H1 (cell line): ENCODE measurements around the gene CYP4V2. TPM values are rescaled to one million over a fixed set of nuclear protein-coding genes. Genes with fewer than 3 reads are reported as not detected.

Experiments
- CTCF ChIA-PET: fragments of 300-600 bp; sonication (Branson Sonifier 250); formaldehyde crosslinking; loops from one replicate; lab custom pipeline; 2021; ENCODE audit not compliant: partially characterized antibody; lab: Charles Lee
- POLR2A ChIA-PET: fragments of 300-600 bp; sonication (Branson Sonifier 250); formaldehyde crosslinking; loops from one replicate; lab custom pipeline; 2021; ENCODE audit warnings: inconsistent platforms; ENCODE audit not compliant: partially characterized antibody; lab: Charles Lee
- DNase-seq, 2 experiments: peaks; one replicate each; pipeline versions ENCODE4 v3.0.0 to v3.0.0-alpha.2; 2010 to 2022; ENCODE audit warnings: low spot score in 2 of 2, low read depth in 1 of 2, mixed read lengths in 1 of 2
- FAIRE-seq: peaks from 2 replicates; lab custom pipeline; 2011; peaks lifted over from hg19 to GRCh38; lab: Jason Lieb, UNC
- H2AFZ ChIP-seq: 2 replicates; pipeline ENCODE4 v1.8.1; 2012; ENCODE audit warnings: low read length, inconsistent platforms
- H2AK5ac ChIP-seq: 2 replicates; pipeline ENCODE4 v1.6.1; 2013; ENCODE audit warnings: low read depth, low read length
- H2BK120ac ChIP-seq: replicated peaks from 2 replicates; pipeline ENCODE3; 2013; ENCODE audit warnings: low read depth, low read length, inconsistent platforms
- H2BK12ac ChIP-seq: 2 replicates; pipeline ENCODE4 v1.6.1; 2013; ENCODE audit warnings: low read depth, low read length
- H2BK15ac ChIP-seq: 2 replicates; pipeline ENCODE4 v1.6.1; 2013; ENCODE audit warnings: low read length
- H2BK20ac ChIP-seq: 2 replicates; pipeline ENCODE4 v1.6.1; 2013; ENCODE audit warnings: low read length
- H2BK5ac ChIP-seq: 2 replicates; pipeline ENCODE4 v1.6.1; 2013; ENCODE audit warnings: low read depth, low read length
- H3K14ac ChIP-seq: 2 replicates; pipeline ENCODE4 v1.6.1; 2013; ENCODE audit warnings: inconsistent platforms; ENCODE audit not compliant: insufficient read length
- H3K18ac ChIP-seq: 2 replicates; pipeline ENCODE4 v1.6.1; 2013; ENCODE audit warnings: low read length; ENCODE audit errors: extremely low read depth
- H3K23ac ChIP-seq: 2 replicates; pipeline ENCODE4 v1.6.1; 2013; ENCODE audit warnings: inconsistent platforms; ENCODE audit not compliant: insufficient read length
- H3K23me2 ChIP-seq: 2 replicates; pipeline ENCODE4 v1.6.1; 2013; ENCODE audit warnings: low read depth, low read length
- H3K27ac ChIP-seq: 2 replicates; pipeline ENCODE4 v1.6.1; 2011; ENCODE audit warnings: low read depth, low read length, inconsistent platforms
- H3K27me3 ChIP-seq, 4 experiments: replicated peaks in 1 of 4; 1 replicate in 1 of 4; 2 replicates in 3 of 4; pipeline versions ENCODE4 v1.6.1 to v1.8.1; 2011 to 2013; ENCODE audit warnings: low read length in 3 of 4, mild to moderate bottlenecking in 3 of 4, inconsistent platforms in 2 of 4, mixed read lengths in 2 of 4, moderate library complexity in 1 of 4; ENCODE audit not compliant: control insufficient read depth in 3 of 4, insufficient read depth in 3 of 4; ENCODE audit errors: extremely low read depth in 1 of 4
- H3K36me3 ChIP-seq, 4 experiments: 2 replicates each; pipeline versions ENCODE4 v1.6.1 to v1.8.1; 2011 to 2013; ENCODE audit warnings: mild to moderate bottlenecking in 4 of 4, low read length in 3 of 4, moderate library complexity in 2 of 4, control low read depth in 1 of 4, inconsistent platforms in 1 of 4; ENCODE audit not compliant: insufficient read depth in 4 of 4, control insufficient read depth in 2 of 4
- H3K4ac ChIP-seq: replicated peaks from 2 replicates; pipeline ENCODE3; 2013; ENCODE audit warnings: low read length, low read depth, mixed read lengths, inconsistent platforms; ENCODE audit not compliant: insufficient read length
- H3K4me1 ChIP-seq, 4 experiments: replicated peaks in 1 of 4; 1 replicate in 1 of 4; 2 replicates in 3 of 4; pipeline versions ENCODE4 v1.6.1 to v1.8.1; 2011 to 2013; ENCODE audit warnings: low read length in 3 of 4, inconsistent platforms in 2 of 4, mixed read lengths in 1 of 4; ENCODE audit not compliant: insufficient read depth in 4 of 4, control insufficient read depth in 3 of 4
- H3K4me2 ChIP-seq, 2 experiments: 2 replicates each; pipeline versions ENCODE4 v1.6.1 to v1.8.1; 2011 to 2013; ENCODE audit warnings: low read depth in 2 of 2, low read length in 2 of 2, control low read depth in 1 of 2, inconsistent platforms in 1 of 2, mild to moderate bottlenecking in 1 of 2; ENCODE audit not compliant: insufficient read depth in 1 of 2
- H3K4me3 ChIP-seq, 4 experiments: fragments of 200-600, 300-600 bp in 1 of 4; sonication (generic), shearing (Covaris generic), sonication (Bioruptor Twin) in 1 of 4; 2 replicates each; pipeline versions ENCODE4 v1.5.1 to v1.8.1; 2011 to 2016; ENCODE audit warnings: low read length in 4 of 4, low read depth in 3 of 4, control low read depth in 2 of 4, inconsistent platforms in 2 of 4, mild to moderate bottlenecking in 2 of 4, mixed read lengths in 1 of 4, moderate library complexity in 1 of 4; ENCODE audit not compliant: insufficient read depth in 2 of 4; ENCODE audit errors: extremely low read depth in 1 of 4
- H3K56ac ChIP-seq: replicated peaks from 2 replicates; pipeline ENCODE3; 2013; ENCODE audit warnings: low read depth, mild to moderate bottlenecking, mixed read lengths, low read length, inconsistent platforms; ENCODE audit not compliant: insufficient read length
- H3K79me1 ChIP-seq: 2 replicates; pipeline ENCODE4 v1.6.1; 2013; ENCODE audit warnings: low read depth, low read length, control low read depth
- H3K79me2 ChIP-seq, 2 experiments: 2 replicates each; pipeline versions ENCODE4 v1.6.1 to v1.8.1; 2012 to 2013; ENCODE audit warnings: low read length in 2 of 2, mild to moderate bottlenecking in 2 of 2, inconsistent platforms in 1 of 2; ENCODE audit not compliant: insufficient read depth in 2 of 2, control insufficient read depth in 1 of 2
- H3K9ac ChIP-seq, 4 experiments: replicated peaks in 1 of 4; 1 replicate in 1 of 4; 2 replicates in 3 of 4; pipeline versions ENCODE4 v1.6.1 to v1.8.1; 2011 to 2013; ENCODE audit warnings: low read depth in 3 of 4, low read length in 3 of 4, control low read depth in 2 of 4, mild to moderate bottlenecking in 2 of 4, moderate library complexity in 2 of 4, inconsistent platforms in 1 of 4; ENCODE audit errors: extremely low read depth in 1 of 4
- H3K9me3 ChIP-seq, 2 experiments: 2 replicates each; pipeline versions ENCODE4 v1.6.1 to v1.8.1; 2012 to 2013; ENCODE audit warnings: mild to moderate bottlenecking in 2 of 2, moderate library complexity in 2 of 2, control low read depth in 1 of 2, inconsistent platforms in 1 of 2, low read depth in 1 of 2, low read length in 1 of 2, mixed read lengths in 1 of 2; ENCODE audit not compliant: insufficient read depth in 2 of 2
- H4K20me1 ChIP-seq, 2 experiments: replicated peaks in 1 of 2; 2 replicates each; pipeline versions ENCODE3 to v1.8.1; 2011 to 2013; ENCODE audit warnings: inconsistent platforms in 2 of 2, low read length in 2 of 2, mild to moderate bottlenecking in 1 of 2; ENCODE audit not compliant: insufficient read depth in 2 of 2, control insufficient read depth in 1 of 2
- H4K5ac ChIP-seq: 2 replicates; pipeline ENCODE4 v1.6.1; 2013; ENCODE audit warnings: low read length, low read depth, mixed read lengths, inconsistent platforms; ENCODE audit not compliant: insufficient read length
- H4K8ac ChIP-seq: 2 replicates; pipeline ENCODE4 v1.8.0; 2013; ENCODE audit warnings: mild to moderate bottlenecking, moderate library complexity, low read length, inconsistent platforms; ENCODE audit not compliant: insufficient read depth; ENCODE audit errors: extremely low read depth
- H4K91ac ChIP-seq: replicated peaks from 2 replicates; pipeline ENCODE3; 2013; ENCODE audit warnings: low read length, mixed read lengths, inconsistent platforms; ENCODE audit not compliant: insufficient read length
- CBX8 ChIP-seq: fragments of 300-800, 300-1000 bp; sonication (generic); IDR thresholded peaks from 2 replicates; pipeline ENCODE4 v1.7.1; 2016; ENCODE audit warnings: low read depth, low read length, borderline replicate concordance
- EGR1 ChIP-seq: IDR thresholded peaks from 2 replicates; pipeline ENCODE4 v1.6.1; 2011; ENCODE audit warnings: low read depth, low read length, borderline replicate concordance
- RAD21 ChIP-seq, 2 experiments: IDR thresholded peaks in 1 of 2; conservative IDR thresholded peaks in 1 of 2; 2 replicates each; pipeline ENCODE4 v1.6.1; 2011; ENCODE audit warnings: low read depth in 2 of 2, low read length in 2 of 2, improper control_type of control experiment in 1 of 2, inconsistent platforms in 1 of 2, mild to moderate bottlenecking in 1 of 2, moderate library complexity in 1 of 2
- SP4 ChIP-seq: IDR thresholded peaks from 2 replicates; pipeline ENCODE4 v1.6.1; 2012; ENCODE audit warnings: low read length, inconsistent platforms
- WGBS, 2 experiments: shearing (Covaris generic) in 1 of 2; methylation state at CpG; one replicate each; pipeline versions ENCODE4 v1.1.6 to v1.1.7; 2013 to 2015; ENCODE audit warnings: low lambda C conversion rate in 2 of 2, mixed read lengths in 2 of 2, inconsistent platforms in 1 of 2, low coverage in 1 of 2, missing lambda C conversion rate in 1 of 2; ENCODE audit not compliant: insufficient replicate concordance in 2 of 2, insufficient coverage in 1 of 2, insufficient read length in 1 of 2; ENCODE audit errors: extremely low coverage in 1 of 2, missing lambda C conversion rate in 1 of 2; 5-methylcytosine and 5-hydroxymethylcytosine counted together
- polyA plus RNA-seq, 7 experiments: library from polyadenylated mRNA; depleted of rRNA in 3 of 7; stranded (reverse) in 5 of 7; unstranded in 2 of 7; fragments of >200 nt in 5 of 7; fragments of 200-250 nt in 2 of 7; gene quantifications; 1 replicate in 5 of 7; 2 replicates in 1 of 7; 4 replicates in 1 of 7; pipeline versions ENCODE4 v1.2.1 to v1.2.3, GENCODE V29; 2011 to 2013; ENCODE audit warnings: missing spikeins in 2 of 7, mixed read lengths in 2 of 7
- total RNA-seq: library from RNA; stranded (reverse); fragmentation: NEBNext Ultra II Directional; extraction: Animal tissue kit (Norgen Biotek cat#: 25700); gene quantifications from 2 replicates; pipeline ENCODE4 v1.2.1, GENCODE V29; 2021

The CYP4V2 gene
- total and polyA plus RNA-seq, 2 of the 8 experiments (the other 6 are each of a cell fraction or from before 2014, with no cell fraction given): 0.65 to 1.0 TPM

- Histone ChIP-seq H3K4me2 (no peak overlapping the region), H3K36me3 (no peaks in the 10 kb centered on the region), H3K4me1 (no peaks in the 10 kb centered on the region; a peak in 1 of 7 replicates), H3K9me3 (no peaks in the 10 kb centered on the region), H2BK20ac (no peak overlapping the region), H2BK15ac (0 out of 2 replicates have a peak overlapping the region, but pooled peaks have one; percentile 23), H3K9ac (no peak overlapping the region), H4K5ac (no peak overlapping the region), H2BK120ac (no peak overlapping the region), H2AFZ (no peak overlapping the region), H3K4ac (no peak overlapping the region), H3K79me1 (no peaks in the 10 kb centered on the region), H4K91ac (no peak overlapping the region), H4K20me1 (no peaks in the 10 kb centered on the region), H3K56ac (no peak overlapping the region), H3K27me3 (no peaks in the 10 kb centered on the region), H3K4me3 (no peak overlapping the region), H2AK5ac (no peak overlapping the region), H2BK5ac (no peak overlapping the region), H3K23me2 (no peaks in the 10 kb centered on the region), H3K18ac (no peak overlapping the region)
- CTCF ChIA-PET: interaction anchor here (0.6 to 2.2 kb wide), 8 partner anchors 7 to 734 kb away, joined by 3 to 8 read pairs (median 6); no protein-coding TSS in a partner anchor
- 85% methylated on average over 13 of the region's 13 CpGs; no CpG with 5 or more reads in 1 of the 2 experiments for WGBS, 2 experiments
- POLR2A ChIA-PET: interaction anchor here (1.1 to 1.2 kb wide), 2 partner anchors 9 to 16 kb away, joined by 3 read pairs; no protein-coding TSS in a partner anchor
- FAIRE-seq: no peak
- TF ChIP-seq EGR1: no peak
- no peak for TF ChIP-seq SP4
- no peak for TF ChIP-seq RAD21 (IDR thresholded peaks at IDR 0.05 in 1 of 2, conservative IDR thresholded peaks at IDR 0.05 in 1 of 2; ENCODE audit: low read depth in 2 of 2, low read length in 2 of 2)
- TF ChIP-seq CBX8: no peak
- TF ChIP-seq, all 59 proteins: peak for 0
- no peak overlapping the region for H3K23ac ChIP-seq
- no peak overlapping the region; the same call in 1 of the 2 replicates for H2BK12ac ChIP-seq
- DNase-seq: no peak
- no peaks in the 10 kb centered on the region for H3K79me2 ChIP-seq
- H4K8ac ChIP-seq: no peak overlapping the region
- no peak overlapping the region for H3K27ac ChIP-seq
- H3K14ac ChIP-seq: no peak overlapping the region
Measured at GRCh38 chr4:186170966-186171365, 20.4 kb upstream of the CYP4V2 start.
